RPMI8226 (cell line): ENCODE results near the gene KSR2.
A peak's percentile ranks its signal among the peaks of the same experiment; 100 is the strongest.

Source experiments
- DNase-seq: peaks from one replicate; pipeline ENCODE4 v3.0.0-alpha.2; 2015

KSR2 gene

GRCh38 chr12:117855165-117855564, 113.6 kb downstream of the KSR2 start:
- no peak for DNase-seq

GRCh38 chr12:117854339-117855012, 114.3 kb downstream of the KSR2 start:
- DNase-seq = peak; percentile 69

- DNase-seq = no peak
These were observed 115.2 kb downstream of the KSR2 start for GRCh38 chr12:117853600-117853999.

- DNase-seq = peak; percentile 19
These were observed 118.7 kb downstream of the KSR2 start for GRCh38 chr12:117850048-117850447.

GRCh38 chr12:117847371-117847770, 121.4 kb downstream of the KSR2 start:
- DNase-seq = no peak

GRCh38 chr12:117845271-117845904, 123.4 kb downstream of the KSR2 start:
- DNase-seq = peak; percentile 39

GRCh38 chr12:117844114-117844830, 124.5 kb downstream of the KSR2 start:
- no peak for DNase-seq

- DNase-seq = no peak
These were observed 126.2 kb downstream of the KSR2 start for GRCh38 chr12:117842630-117843029.

GRCh38 chr12:117842220-117842619, 126.6 kb downstream of the KSR2 start:
- DNase-seq = no peak

- DNase-seq = no peak
These were observed 131.1 kb downstream of the KSR2 start for GRCh38 chr12:117837737-117838050.

GRCh38 chr12:117836999-117837736, 131.6 kb downstream of the KSR2 start:
- peak; percentile 79 for DNase-seq

GRCh38 chr12:117836476-117836875, 132.3 kb downstream of the KSR2 start:
- no peak for DNase-seq

GRCh38 chr12:117835156-117835555, 133.6 kb downstream of the KSR2 start:
- DNase-seq = no peak

- DNase-seq = no peak
These were observed 136.0 kb downstream of the KSR2 start for GRCh38 chr12:117832459-117833457.

GRCh38 chr12:117830471-117830870, 138.3 kb downstream of the KSR2 start:
- no peak for DNase-seq

GRCh38 chr12:117829108-117829507, 139.7 kb downstream of the KSR2 start:
- no peak for DNase-seq

GRCh38 chr12:117827660-117828059, 141.1 kb downstream of the KSR2 start:
- DNase-seq = no peak

GRCh38 chr12:117825827-117826226, 143.0 kb downstream of the KSR2 start:
- DNase-seq = no peak

GRCh38 chr12:117821480-117822175, 147.2 kb downstream of the KSR2 start:
- DNase-seq = no peak

- no peak for DNase-seq
These were observed 148.4 kb downstream of the KSR2 start for GRCh38 chr12:117820216-117820907.

GRCh38 chr12:117819160-117819559, 149.6 kb downstream of the KSR2 start:
- DNase-seq = no peak
